Left cardiac atrium (tissue), 4 donors: ENCODE measurements around the gene PSMD2. TPM values are rescaled to one million over a fixed set of nuclear protein-coding genes. Genes with fewer than 3 reads are reported as not detected.
A peak's percentile ranks its signal among the peaks of the same experiment; 100 is the strongest.

Experiments
- ATAC-seq, 2 donors: fragments of 200-7000 bp; cut with Tn5 transposase; one replicate each; pipeline ENCODE4 v1.9.1; 2020; ENCODE audit warnings: mild to moderate bottlenecking in 2 of 2, moderate library complexity in 2 of 2
- DNase-seq: peaks from one replicate; pipeline ENCODE4 v3.0.0-alpha.2; 2020
- intact Hi-C, 2 donors: fragments of 100-400 bp; cut with DNase I; formaldehyde crosslinking; loops; one replicate each; pipeline versions ENCODE4 v1.14.1 to v1.15.1; 2022 to 2023
- total RNA-seq, 2 donors: library from RNA; stranded (reverse); fragmentation: NEBNext Ultra II Directional; extraction: Animal tissue kit (Norgen Biotek cat#: 25700); gene quantifications; one replicate each; pipeline ENCODE4 v1.2.1, GENCODE V29; 2021
- donor health status: DM: no; HTN: yes; CAD: no.
- donor health status: DM: no; HTN: yes; CAD: no; lungs with severe emphysema.
- donor health status: DM: yes; HTN: yes; CAD: no.
- donor health status: Dilated cardiomyopathy.

PSMD2 gene
- total RNA-seq, 2 donors from 2014 or later: 176 to 217 TPM

GRCh38 chr3:184275381-184275701 is 23.7 kb upstream of the PSMD2 start:
- ATAC-seq (no peak), DNase-seq (no peak)
- intact Hi-C loops: no loop called here

- DNase-seq (peak; percentile 43), ATAC-seq (peak; percentile 63 to 70)
These were observed 22.8 kb upstream of the PSMD2 start, which contains the start of gene ECE2 for GRCh38 chr3:184275961-184276910. TSS of gene ECE2 (plus strand) at chr3:184276022. CDS start at chr3:184276154, 132 bp downstream.

GRCh38 chr3:184277366-184277765 is 21.7 kb upstream of the PSMD2 start:
- intact Hi-C loops: no loop called here
- DNase-seq (no peak), ATAC-seq (no peak)

More at GRCh38 chr3:184275961-184276910, 22.8 kb upstream of the PSMD2 start, which contains the start of gene ECE2:
- intact Hi-C loops: no loop called here

- no peak for ATAC-seq
- intact Hi-C loops: no loop called here
- DNase-seq: no peak
These were observed 16.1 kb upstream of the PSMD2 start for GRCh38 chr3:184282941-184283340.

GRCh38 chr3:184283681-184284080 is 15.4 kb upstream of the PSMD2 start:
- DNase-seq (no peak), ATAC-seq (no peak)
- intact Hi-C loops: no loop called here

- intact Hi-C loops: loop anchor here in 1 of 2 donors (5.0 kb wide), 1 partner anchor 387 kb away; no protein-coding TSS in a partner anchor
- peak; percentile 69 to 78 for ATAC-seq
- peak; percentile 72 for DNase-seq
These were observed 14.3 kb upstream of the PSMD2 start for GRCh38 chr3:184284696-184285095.

- DNase-seq: peak; percentile 42
- peak; percentile 21 to 52 for ATAC-seq
- intact Hi-C loops: loop anchor here in 1 of 2 donors (5.0 kb wide), 1 partner anchor 392 kb away; no protein-coding TSS in a partner anchor
These were observed 9.6 kb upstream of the PSMD2 start for GRCh38 chr3:184289426-184289938.

GRCh38 chr3:184290331-184290730 is 8.7 kb upstream of the PSMD2 start:
- DNase-seq: no peak
- intact Hi-C loops: no loop called here
- no peak for ATAC-seq

GRCh38 chr3:184291044-184291737 is 7.8 kb upstream of the PSMD2 start:
- ATAC-seq: no peak

GRCh38 chr3:184291738-184292445 is 7.1 kb upstream of the PSMD2 start:
- ATAC-seq: no peak

More at GRCh38 chr3:184291044-184291737, 7.8 kb upstream of the PSMD2 start:
- DNase-seq: no peak
- intact Hi-C loops: no loop called here

GRCh38 chr3:184295771-184296170 is 3.3 kb upstream of the PSMD2 start:
- intact Hi-C loops: no loop called here
- ATAC-seq (no peak), DNase-seq (no peak)

More at GRCh38 chr3:184291738-184292445, 7.1 kb upstream of the PSMD2 start:
- intact Hi-C loops: no loop called here
- no peak for DNase-seq

GRCh38 chr3:184296616-184297015 is 2.4 kb upstream of the PSMD2 start:
- no peak for DNase-seq
- ATAC-seq: no peak
- intact Hi-C loops: no loop called here

- DNase-seq: no peak
- intact Hi-C loops: no loop called here
- ATAC-seq: peak in 1 of 2 donors; percentile 1
These were observed 692 bp downstream of the PSMD2 start for GRCh38 chr3:184299488-184300377.

GRCh38 chr3:184300378-184300720 is 1.3 kb downstream of the PSMD2 start:
- intact Hi-C loops: no loop called here
- ATAC-seq (no peak), DNase-seq (no peak)

GRCh38 chr3:184305577-184305976 is 6.5 kb downstream of the PSMD2 start:
- DNase-seq (no peak), ATAC-seq (no peak)
- intact Hi-C loops: no loop called here

GRCh38 chr3:184306341-184306972 is 7.4 kb downstream of the PSMD2 start:
- DNase-seq (no peak), ATAC-seq (no peak)
- intact Hi-C loops: no loop called here

- intact Hi-C loops: no loop called here
- no peak for ATAC-seq
- DNase-seq: no peak
These were observed 8.9 kb downstream of the PSMD2 start for GRCh38 chr3:184307915-184308314.

- intact Hi-C loops: no loop called here
- no peak for ATAC-seq
- DNase-seq: no peak
These were observed 9.7 kb downstream of the PSMD2 start for GRCh38 chr3:184308744-184309143.
